Upper lobe of left lung (tissue), 4 donors: ENCODE results near the gene SARNP.

Experiments used
- CTCF ChIP-seq, 6 experiments: fragments of 450-650 bp in 4 of 6; fragments of 200-600 bp in 2 of 6; sonication (generic) in 2 of 6; IDR thresholded peaks; one replicate each; pipeline ENCODE4 v1.5.1; 2016 to 2019; ENCODE audit warnings: antibody characterized with exemption in 6 of 6
- EP300 ChIP-seq, 4 donors: sonication (generic); formaldehyde crosslinking; IDR thresholded peaks; one replicate each; pipeline ENCODE4 v1.5.1; 2017; ENCODE audit warnings: antibody characterized with exemption in 4 of 4, control low read depth in 2 of 4
- POLR2A ChIP-seq, 4 donors: fragments of 450-650 bp; IDR thresholded peaks; one replicate each; pipeline ENCODE4 v1.5.1; 2016 to 2017; ENCODE audit warnings: antibody characterized with exemption in 4 of 4, mild to moderate bottlenecking in 2 of 4

GRCh38 chr12:55712700-55713415, 104.7 kb downstream of the SARNP start:
- TF ChIP-seq EP300 (IDR thresholded peaks at IDR 0.05) (no peak), CTCF (IDR thresholded peaks at IDR 0.05) (no peak), POLR2A (IDR thresholded peaks at IDR 0.05) (no peak)
